GM23338 (cell line): ENCODE results near the gene STK4. TPM values are rescaled to one million over a fixed set of nuclear protein-coding genes. Genes with fewer than 3 reads are reported as not detected.

ENCODE experiments used
- ATAC-seq: fragments of 200-7000 bp; cut with Tn5 transposase; 3 replicates; pipeline ENCODE4 v1.9.1; 2020
- DNase-seq: peaks from one replicate; pipeline ENCODE4 v3.0.0-alpha.2; 2015; ENCODE audit warnings: low spot score
- H2AFZ ChIP-seq: fragments of 200-600 bp; sonication (generic); 2 replicates; pipeline ENCODE4 v1.8.0; 2016; ENCODE audit warnings: antibody characterized with exemption, mild to moderate bottlenecking, moderate library complexity
- H3F3A ChIP-seq: fragments of 200-600 bp; sonication (generic); replicated peaks from 2 replicates; pipeline ENCODE4 v1.8.0; 2017; ENCODE audit warnings: antibody characterized with exemption, mixed run types, low read depth
- H3K27ac ChIP-seq: fragments of 200-600 bp; sonication (generic); 2 replicates; pipeline ENCODE4 v1.6.1; 2016; ENCODE audit warnings: low read depth
- H3K27me3 ChIP-seq: fragments of 200-600 bp; sonication (generic); 2 replicates; pipeline ENCODE4 v1.8.0; 2016; ENCODE audit warnings: mild to moderate bottlenecking, mixed run types, moderate library complexity; ENCODE audit not compliant: insufficient read depth
- H3K36me3 ChIP-seq: fragments of 200-600 bp; sonication (generic); 2 replicates; pipeline ENCODE4 v1.8.0; 2016; ENCODE audit warnings: mild to moderate bottlenecking; ENCODE audit not compliant: insufficient read depth
- H3K4me1 ChIP-seq: fragments of 200-600 bp; sonication (generic); 2 replicates; pipeline ENCODE4 v1.8.0; 2016; ENCODE audit warnings: mild to moderate bottlenecking, moderate library complexity; ENCODE audit not compliant: insufficient read depth
- H3K4me2 ChIP-seq: fragments of 200-600 bp; sonication (generic); 2 replicates; pipeline ENCODE4 v1.7.1; 2017; ENCODE audit warnings: mixed run types
- H3K4me3 ChIP-seq: fragments of 200-600 bp; sonication (generic); 2 replicates; pipeline ENCODE4 v1.6.1; 2016; ENCODE audit warnings: mixed run types
- H3K79me2 ChIP-seq: fragments of 200-600 bp; sonication (generic); replicated peaks from 2 replicates; pipeline ENCODE4 v1.8.0; 2017; ENCODE audit warnings: mild to moderate bottlenecking; ENCODE audit not compliant: insufficient read depth
- H3K9me2 ChIP-seq: fragments of 200-600 bp; sonication (generic); 2 replicates; pipeline ENCODE4 v1.8.0; 2017; ENCODE audit not compliant: insufficient read depth
- H4K20me1 ChIP-seq: fragments of 200-600 bp; sonication (generic); replicated peaks from 2 replicates; pipeline ENCODE4 v1.8.0; 2017; ENCODE audit warnings: mild to moderate bottlenecking; ENCODE audit not compliant: insufficient read depth
- H3K27ac Mint-ChIP-seq: 2 replicates; pipeline ENCODE4 v1.8.0; 2020; ENCODE audit warnings: inconsistent platforms, mild to moderate bottlenecking, moderate library complexity, mixed read lengths
- H3K27me3 Mint-ChIP-seq: 3 replicates; pipeline ENCODE4 v1.8.0; 2022; ENCODE audit warnings: low read depth, mild to moderate bottlenecking, moderate library complexity, mixed read lengths, inconsistent platforms; ENCODE audit not compliant: insufficient read depth, poor library complexity
- H3K36me3 Mint-ChIP-seq: 3 replicates; pipeline ENCODE4 v1.8.0; 2021; ENCODE audit warnings: low read depth, mild to moderate bottlenecking, inconsistent platforms, moderate library complexity, mixed read lengths
- H3K4me1 Mint-ChIP-seq: 3 replicates; pipeline ENCODE4 v1.8.0; 2020; ENCODE audit warnings: mild to moderate bottlenecking, inconsistent platforms, mixed read lengths
- H3K4me3 Mint-ChIP-seq: 3 replicates; pipeline ENCODE4 v1.8.0; 2021; ENCODE audit warnings: moderate library complexity, mild to moderate bottlenecking, inconsistent platforms, mixed read lengths
- H3K9me3 Mint-ChIP-seq: 3 replicates; pipeline ENCODE4 v1.8.0; 2020; ENCODE audit warnings: moderate library complexity, mild to moderate bottlenecking, inconsistent platforms, mixed read lengths
- ETS1 ChIP-seq: IDR thresholded peaks from 2 replicates; pipeline ENCODE4 v1.6.1; 2016; ENCODE audit warnings: antibody characterized with exemption
- EZH2 ChIP-seq: fragments of 200-600 bp; sonication (generic); IDR thresholded peaks from one replicate; pipeline ENCODE4 v1.8.0; 2017; ENCODE audit warnings: antibody characterized with exemption, mild to moderate bottlenecking, low read depth; ENCODE audit not compliant: unreplicated experiment
- JUNB ChIP-seq: IDR thresholded peaks from one replicate; pipeline ENCODE4 v1.6.1; 2016; ENCODE audit warnings: antibody characterized with exemption; ENCODE audit not compliant: unreplicated experiment
- NANOG ChIP-seq: IDR thresholded peaks from 2 replicates; pipeline ENCODE4 v1.6.1; 2016; ENCODE audit warnings: antibody characterized with exemption, borderline replicate concordance
- POLR2AphosphoS5 ChIP-seq: IDR thresholded peaks from 2 replicates; pipeline ENCODE4 v1.6.1; 2016; ENCODE audit warnings: antibody characterized with exemption, low read depth
- REST ChIP-seq: IDR thresholded peaks from one replicate; pipeline ENCODE4 v1.6.1; 2018; ENCODE audit warnings: antibody characterized with exemption; ENCODE audit not compliant: unreplicated experiment
- STAT1 ChIP-seq: IDR thresholded peaks from one replicate; pipeline ENCODE4 v1.6.1; 2016; ENCODE audit warnings: antibody characterized with exemption; ENCODE audit not compliant: unreplicated experiment
- ZNF114 ChIP-seq: fragments of 250-450 bp; sonication (Bioruptor Pico); IDR thresholded peaks from 2 replicates; pipeline ENCODE4 v1.5.0; 2020; ENCODE audit warnings: mild to moderate bottlenecking, moderate library complexity
- ZNF331 ChIP-seq: fragments of 250-450 bp; sonication (Bioruptor Pico); IDR thresholded peaks from 2 replicates; pipeline ENCODE4 v1.5.0; 2020; ENCODE audit warnings: low read depth, mild to moderate bottlenecking, moderate library complexity
- polyA plus RNA-seq: library from polyadenylated mRNA; unstranded; fragments of >200 nt; fragmentation: Nextera tagmentation; extraction: Ambion mirVana; gene quantifications from 2 replicates; pipeline ENCODE4 v1.2.1, GENCODE V29; 2016
- total RNA-seq: library from RNA; depleted of rRNA; stranded (reverse); fragments of >200 nt; shearing (Covaris generic); gene quantifications from 2 replicates; pipeline ENCODE4 v1.2.3, GENCODE V29; 2014
- TF ChIP-seq, protein P1 (sequence below), 2 experiments: fragments of 200-600 bp in 1 of 2; sonication (generic) in 1 of 2; conservative IDR thresholded peaks; 2 replicates each; pipeline versions ENCODE4 v1.5.1 to v1.6.1; 2016 to 2017; ENCODE audit warnings: antibody characterized with exemption in 2 of 2, low read depth in 2 of 2, mild to moderate bottlenecking in 2 of 2, moderate library complexity in 1 of 2

Gene STK4
- total and polyA plus RNA-seq, 2 experiments from 2014 or later: 37.7 to 58.7 TPM

- H3K9me3 Mint-ChIP-seq: no peaks in the 10 kb centered on the region
- H3K4me1 Mint-ChIP-seq: peaks cover 37% of the 10 kb centered on the region
- H3K4me2 ChIP-seq: peak overlapping the region; percentile 93
- no peak overlapping the region for H3K27ac ChIP-seq
- no peak for ATAC-seq
- H3K79me2 ChIP-seq: peaks cover 50% of the 10 kb centered on the region
- peak overlapping the region; percentile 100 for H3K4me3 Mint-ChIP-seq
- H3K4me1 ChIP-seq: peaks cover 18% of the 10 kb centered on the region
- peaks cover 17% of the 10 kb centered on the region for H3K27me3 Mint-ChIP-seq
- DNase-seq: no peak
- no peak overlapping the region for H3K27ac Mint-ChIP-seq
- TF ChIP-seq STAT1: no peak
- H2AFZ ChIP-seq: no peak overlapping the region
- H3K4me3 ChIP-seq: peak overlapping the region; percentile 94
- no peaks in the 10 kb centered on the region for H3K36me3 Mint-ChIP-seq
- peaks cover 25% of the 10 kb centered on the region for H3K27me3 ChIP-seq
- H3K36me3 ChIP-seq: 0 out of 2 replicates have a peak, but pooled peaks cover under 1% of the 10 kb centered on the region
- H3K9me2 ChIP-seq: no peaks in the 10 kb centered on the region
- peaks cover 15% of the 10 kb centered on the region for H4K20me1 ChIP-seq
- H3F3A ChIP-seq: peaks cover 6% of the 10 kb centered on the region; the same call in 1 of the 2 replicates
Observed at GRCh38 chr20:44967207-44967807, 995 bp downstream of the STK4 start.

GRCh38 chr20:44969300-44969894 lies 3.1 kb downstream of the STK4 start:
- DNase-seq (no peak), ATAC-seq (no peak)
- H3K27ac ChIP-seq: no peak overlapping the region
- H3F3A ChIP-seq: peaks cover 6% of the 10 kb centered on the region; the same call in 1 of the 2 replicates
- H4K20me1 ChIP-seq: peaks cover 15% of the 10 kb centered on the region
- no peaks in the 10 kb centered on the region for H3K9me2 ChIP-seq
- H3K27ac Mint-ChIP-seq: no peak overlapping the region
- H3K4me1 Mint-ChIP-seq: peaks cover 37% of the 10 kb centered on the region
- peaks cover 14% of the 10 kb centered on the region; the same call in 2 of the 3 replicates for H3K36me3 Mint-ChIP-seq
- H3K79me2 ChIP-seq: peaks cover 50% of the 10 kb centered on the region
- H3K27me3 Mint-ChIP-seq: peaks cover 10% of the 10 kb centered on the region
- H3K4me2 ChIP-seq: no peak overlapping the region
- no peak overlapping the region for H3K4me3 ChIP-seq
- peaks cover 5% of the 10 kb centered on the region; the same call in 1 of the 2 replicates for H3K27me3 ChIP-seq
- H2AFZ ChIP-seq: no peak overlapping the region
- no peak overlapping the region for H3K4me3 Mint-ChIP-seq
- H3K36me3 ChIP-seq: peaks cover 19% of the 10 kb centered on the region; the same call in 1 of the 2 replicates
- H3K9me3 Mint-ChIP-seq: no peaks in the 10 kb centered on the region
- H3K4me1 ChIP-seq: peaks cover 18% of the 10 kb centered on the region
- TF ChIP-seq REST (no peak), EZH2 (no peak), POLR2AphosphoS5 (no peak), ZNF114 (CRISPR knock-in tag) (no peak), STAT1 (no peak), ZNF331 (no peak), JUNB (no peak), NANOG (no peak), ETS1 (no peak)
- TF ChIP-seq, protein P1, sequence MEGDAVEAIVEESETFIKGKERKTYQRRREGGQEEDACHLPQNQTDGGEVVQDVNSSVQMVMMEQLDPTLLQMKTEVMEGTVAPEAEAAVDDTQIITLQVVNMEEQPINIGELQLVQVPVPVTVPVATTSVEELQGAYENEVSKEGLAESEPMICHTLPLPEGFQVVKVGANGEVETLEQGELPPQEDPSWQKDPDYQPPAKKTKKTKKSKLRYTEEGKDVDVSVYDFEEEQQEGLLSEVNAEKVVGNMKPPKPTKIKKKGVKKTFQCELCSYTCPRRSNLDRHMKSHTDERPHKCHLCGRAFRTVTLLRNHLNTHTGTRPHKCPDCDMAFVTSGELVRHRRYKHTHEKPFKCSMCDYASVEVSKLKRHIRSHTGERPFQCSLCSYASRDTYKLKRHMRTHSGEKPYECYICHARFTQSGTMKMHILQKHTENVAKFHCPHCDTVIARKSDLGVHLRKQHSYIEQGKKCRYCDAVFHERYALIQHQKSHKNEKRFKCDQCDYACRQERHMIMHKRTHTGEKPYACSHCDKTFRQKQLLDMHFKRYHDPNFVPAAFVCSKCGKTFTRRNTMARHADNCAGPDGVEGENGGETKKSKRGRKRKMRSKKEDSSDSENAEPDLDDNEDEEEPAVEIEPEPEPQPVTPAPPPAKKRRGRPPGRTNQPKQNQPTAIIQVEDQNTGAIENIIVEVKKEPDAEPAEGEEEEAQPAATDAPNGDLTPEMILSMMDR (conservative IDR thresholded peaks at IDR 0.05; ENCODE audit: low read depth in 2 of 2): no peak
